Uterus (tissue), 2 donors: ENCODE measurements around the gene DGCR2.
"Not testable (repeated sequence)": the region's sequence is repeated elsewhere in the genome, so short reads cannot be mapped to it uniquely, and the experiment has no call there.

Source experiments
- CTCF ChIP-seq, 4 experiments: fragments of 200-600 bp in 2 of 4; fragments of 450-650 bp in 2 of 4; sonication (generic) in 2 of 4; IDR thresholded peaks; one replicate each; pipeline ENCODE4 v1.5.1; 2016 to 2019; ENCODE audit warnings: antibody characterized with exemption in 4 of 4, mild to moderate bottlenecking in 2 of 4, moderate library complexity in 1 of 4
- POLR2A ChIP-seq, 2 donors: fragments of 450-650 bp; IDR thresholded peaks; one replicate each; pipeline ENCODE4 v1.6.1; 2016; ENCODE audit warnings: antibody characterized with exemption in 2 of 2, mild to moderate bottlenecking in 1 of 2, moderate library complexity in 1 of 2

DNA sequence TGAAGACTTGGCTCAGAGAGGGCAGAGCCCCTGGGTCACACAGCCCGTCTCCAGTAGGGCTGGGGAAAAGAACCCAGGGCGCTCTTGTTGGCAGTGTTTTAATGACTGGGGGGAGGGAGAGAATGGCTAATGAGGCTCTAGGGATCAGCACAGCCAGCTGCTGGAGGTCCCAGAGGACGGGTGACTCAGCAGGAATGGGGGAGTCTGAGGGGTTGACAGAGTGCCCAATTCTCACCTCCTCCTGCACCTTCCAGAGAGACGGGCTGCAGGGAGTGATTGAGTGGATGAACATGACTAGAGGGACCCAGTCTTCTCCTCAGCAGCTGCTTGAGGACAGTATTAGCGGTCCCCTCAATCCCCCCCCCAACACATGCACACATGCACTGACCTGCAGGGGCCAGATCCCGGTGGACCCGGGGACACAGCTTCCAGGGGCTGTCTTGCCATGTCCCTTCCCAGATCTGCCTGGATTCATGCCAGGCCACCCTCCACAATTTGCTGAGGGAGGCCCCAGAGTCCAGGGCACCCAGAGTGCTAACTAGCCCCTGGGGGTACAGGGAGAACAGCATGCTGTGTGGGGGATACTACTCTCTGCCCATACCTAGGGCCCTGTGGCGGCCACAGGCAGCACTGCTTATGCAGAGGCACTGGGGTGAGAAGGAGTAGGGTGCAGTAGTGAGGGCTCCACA, 94.7 kb downstream of the DGCR2 start:
- not testable (repeated sequence) for TF ChIP-seq CTCF, POLR2A (IDR thresholded peaks at IDR 0.05)
